Measurements from ENCODE around the gene EIF4A3.

DNA sequence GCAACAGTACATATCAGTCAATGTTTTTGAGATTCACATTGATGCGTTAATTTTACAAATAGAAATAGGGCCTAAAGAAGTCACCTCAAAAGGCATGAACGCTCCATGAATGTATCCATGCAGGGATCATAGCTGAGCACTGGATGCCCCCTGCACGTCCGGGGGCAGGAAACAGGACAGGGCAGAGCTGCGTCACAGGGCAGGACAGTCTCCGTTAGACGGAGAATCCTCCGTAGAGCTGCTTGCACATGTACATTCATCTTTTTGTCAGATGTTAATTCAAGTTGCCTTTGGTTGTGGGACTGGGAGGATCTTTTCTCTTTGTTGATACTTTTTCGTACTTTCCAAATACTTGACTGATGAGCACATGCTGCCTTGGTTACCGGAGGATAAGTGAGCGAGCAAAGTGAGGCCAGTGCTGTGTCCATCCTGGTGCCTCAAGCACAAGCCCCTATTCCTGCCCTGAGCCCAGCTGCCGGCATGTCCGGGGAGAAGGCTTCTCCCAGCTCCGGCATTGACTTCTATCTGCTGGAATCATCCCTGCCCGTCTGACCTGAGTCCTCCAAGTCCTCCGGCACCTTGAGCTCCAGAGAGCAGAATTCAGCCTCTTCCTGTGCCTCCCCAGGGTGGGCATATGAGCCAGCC, 30.5 kb downstream of the EIF4A3 start:
- TF ChIP-seq, protein P1, sequence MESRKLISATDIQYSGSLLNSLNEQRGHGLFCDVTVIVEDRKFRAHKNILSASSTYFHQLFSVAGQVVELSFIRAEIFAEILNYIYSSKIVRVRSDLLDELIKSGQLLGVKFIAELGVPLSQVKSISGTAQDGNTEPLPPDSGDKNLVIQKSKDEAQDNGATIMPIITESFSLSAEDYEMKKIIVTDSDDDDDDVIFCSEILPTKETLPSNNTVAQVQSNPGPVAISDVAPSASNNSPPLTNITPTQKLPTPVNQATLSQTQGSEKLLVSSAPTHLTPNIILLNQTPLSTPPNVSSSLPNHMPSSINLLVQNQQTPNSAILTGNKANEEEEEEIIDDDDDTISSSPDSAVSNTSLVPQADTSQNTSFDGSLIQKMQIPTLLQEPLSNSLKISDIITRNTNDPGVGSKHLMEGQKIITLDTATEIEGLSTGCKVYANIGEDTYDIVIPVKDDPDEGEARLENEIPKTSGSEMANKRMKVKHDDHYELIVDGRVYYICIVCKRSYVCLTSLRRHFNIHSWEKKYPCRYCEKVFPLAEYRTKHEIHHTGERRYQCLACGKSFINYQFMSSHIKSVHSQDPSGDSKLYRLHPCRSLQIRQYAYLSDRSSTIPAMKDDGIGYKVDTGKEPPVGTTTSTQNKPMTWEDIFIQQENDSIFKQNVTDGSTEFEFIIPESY (IDR thresholded peaks at IDR 0.05; ENCODE audit: borderline replicate concordance, low read depth) = no peak
- TF ChIP-seq, protein P2, sequence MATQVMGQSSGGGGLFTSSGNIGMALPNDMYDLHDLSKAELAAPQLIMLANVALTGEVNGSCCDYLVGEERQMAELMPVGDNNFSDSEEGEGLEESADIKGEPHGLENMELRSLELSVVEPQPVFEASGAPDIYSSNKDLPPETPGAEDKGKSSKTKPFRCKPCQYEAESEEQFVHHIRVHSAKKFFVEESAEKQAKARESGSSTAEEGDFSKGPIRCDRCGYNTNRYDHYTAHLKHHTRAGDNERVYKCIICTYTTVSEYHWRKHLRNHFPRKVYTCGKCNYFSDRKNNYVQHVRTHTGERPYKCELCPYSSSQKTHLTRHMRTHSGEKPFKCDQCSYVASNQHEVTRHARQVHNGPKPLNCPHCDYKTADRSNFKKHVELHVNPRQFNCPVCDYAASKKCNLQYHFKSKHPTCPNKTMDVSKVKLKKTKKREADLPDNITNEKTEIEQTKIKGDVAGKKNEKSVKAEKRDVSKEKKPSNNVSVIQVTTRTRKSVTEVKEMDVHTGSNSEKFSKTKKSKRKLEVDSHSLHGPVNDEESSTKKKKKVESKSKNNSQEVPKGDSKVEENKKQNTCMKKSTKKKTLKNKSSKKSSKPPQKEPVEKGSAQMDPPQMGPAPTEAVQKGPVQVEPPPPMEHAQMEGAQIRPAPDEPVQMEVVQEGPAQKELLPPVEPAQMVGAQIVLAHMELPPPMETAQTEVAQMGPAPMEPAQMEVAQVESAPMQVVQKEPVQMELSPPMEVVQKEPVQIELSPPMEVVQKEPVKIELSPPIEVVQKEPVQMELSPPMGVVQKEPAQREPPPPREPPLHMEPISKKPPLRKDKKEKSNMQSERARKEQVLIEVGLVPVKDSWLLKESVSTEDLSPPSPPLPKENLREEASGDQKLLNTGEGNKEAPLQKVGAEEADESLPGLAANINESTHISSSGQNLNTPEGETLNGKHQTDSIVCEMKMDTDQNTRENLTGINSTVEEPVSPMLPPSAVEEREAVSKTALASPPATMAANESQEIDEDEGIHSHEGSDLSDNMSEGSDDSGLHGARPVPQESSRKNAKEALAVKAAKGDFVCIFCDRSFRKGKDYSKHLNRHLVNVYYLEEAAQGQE (IDR thresholded peaks at IDR 0.05; ENCODE audit: low read depth, low read length) = no peak
- TF ChIP-seq, protein P3, sequence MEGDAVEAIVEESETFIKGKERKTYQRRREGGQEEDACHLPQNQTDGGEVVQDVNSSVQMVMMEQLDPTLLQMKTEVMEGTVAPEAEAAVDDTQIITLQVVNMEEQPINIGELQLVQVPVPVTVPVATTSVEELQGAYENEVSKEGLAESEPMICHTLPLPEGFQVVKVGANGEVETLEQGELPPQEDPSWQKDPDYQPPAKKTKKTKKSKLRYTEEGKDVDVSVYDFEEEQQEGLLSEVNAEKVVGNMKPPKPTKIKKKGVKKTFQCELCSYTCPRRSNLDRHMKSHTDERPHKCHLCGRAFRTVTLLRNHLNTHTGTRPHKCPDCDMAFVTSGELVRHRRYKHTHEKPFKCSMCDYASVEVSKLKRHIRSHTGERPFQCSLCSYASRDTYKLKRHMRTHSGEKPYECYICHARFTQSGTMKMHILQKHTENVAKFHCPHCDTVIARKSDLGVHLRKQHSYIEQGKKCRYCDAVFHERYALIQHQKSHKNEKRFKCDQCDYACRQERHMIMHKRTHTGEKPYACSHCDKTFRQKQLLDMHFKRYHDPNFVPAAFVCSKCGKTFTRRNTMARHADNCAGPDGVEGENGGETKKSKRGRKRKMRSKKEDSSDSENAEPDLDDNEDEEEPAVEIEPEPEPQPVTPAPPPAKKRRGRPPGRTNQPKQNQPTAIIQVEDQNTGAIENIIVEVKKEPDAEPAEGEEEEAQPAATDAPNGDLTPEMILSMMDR (IDR thresholded peaks at IDR 0.05) = no peak
- no peak for TF ChIP-seq POLR2AphosphoS5 (IDR thresholded peaks at IDR 0.05; ENCODE audit: low read depth, low read length)
- TF ChIP-seq, protein P4, sequence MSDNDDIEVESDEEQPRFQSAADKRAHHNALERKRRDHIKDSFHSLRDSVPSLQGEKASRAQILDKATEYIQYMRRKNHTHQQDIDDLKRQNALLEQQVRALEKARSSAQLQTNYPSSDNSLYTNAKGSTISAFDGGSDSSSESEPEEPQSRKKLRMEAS (IDR thresholded peaks at IDR 0.05; ENCODE audit: low read depth) = no peak
- TF ChIP-seq FOXM1 (IDR thresholded peaks at IDR 0.05; ENCODE audit: low read depth) = no peak
- no peak for TF ChIP-seq NRF1 (IDR thresholded peaks at IDR 0.05; ENCODE audit: low read depth, low read length)
- TF ChIP-seq GABPA (IDR thresholded peaks at IDR 0.05; ENCODE audit: low read depth) = no peak
